GM18505 (cell line): ENCODE measurements around the gene CDH9.

Experiments
- ATAC-seq: cut with Tn5 transposase; IDR thresholded peaks from one replicate; pipeline ENCODE4 v1.9.1; 2021; ENCODE audit not compliant: unreplicated experiment
- POLR2A ChIP-seq: IDR thresholded peaks from 4 replicates; pipeline ENCODE4 v1.6.1; 2011; ENCODE audit warnings: borderline replicate concordance; ENCODE audit not compliant: insufficient read depth, insufficient read length; ENCODE audit errors: extremely low read depth

The CDH9 gene, protein sequence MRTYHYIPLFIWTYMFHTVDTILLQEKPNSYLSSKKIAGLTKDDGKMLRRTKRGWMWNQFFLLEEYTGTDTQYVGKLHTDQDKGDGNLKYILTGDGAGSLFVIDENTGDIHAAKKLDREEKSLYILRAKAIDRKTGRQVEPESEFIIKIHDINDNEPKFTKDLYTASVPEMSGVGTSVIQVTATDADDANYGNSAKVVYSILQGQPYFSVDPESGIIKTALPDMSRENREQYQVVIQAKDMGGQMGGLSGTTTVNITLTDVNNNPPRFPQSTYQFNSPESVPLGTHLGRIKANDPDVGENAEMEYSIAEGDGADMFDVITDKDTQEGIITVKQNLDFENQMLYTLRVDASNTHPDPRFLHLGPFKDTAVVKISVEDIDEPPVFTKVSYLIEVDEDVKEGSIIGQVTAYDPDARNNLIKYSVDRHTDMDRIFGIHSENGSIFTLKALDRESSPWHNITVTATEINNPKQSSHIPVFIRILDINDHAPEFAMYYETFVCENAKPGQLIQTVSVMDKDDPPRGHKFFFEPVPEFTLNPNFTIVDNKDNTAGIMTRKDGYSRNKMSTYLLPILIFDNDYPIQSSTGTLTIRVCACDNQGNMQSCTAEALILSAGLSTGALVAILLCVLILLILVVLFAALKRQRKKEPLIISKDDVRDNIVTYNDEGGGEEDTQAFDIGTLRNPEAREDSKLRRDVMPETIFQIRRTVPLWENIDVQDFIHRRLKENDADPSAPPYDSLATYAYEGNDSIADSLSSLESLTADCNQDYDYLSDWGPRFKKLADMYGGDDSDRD

DNA sequence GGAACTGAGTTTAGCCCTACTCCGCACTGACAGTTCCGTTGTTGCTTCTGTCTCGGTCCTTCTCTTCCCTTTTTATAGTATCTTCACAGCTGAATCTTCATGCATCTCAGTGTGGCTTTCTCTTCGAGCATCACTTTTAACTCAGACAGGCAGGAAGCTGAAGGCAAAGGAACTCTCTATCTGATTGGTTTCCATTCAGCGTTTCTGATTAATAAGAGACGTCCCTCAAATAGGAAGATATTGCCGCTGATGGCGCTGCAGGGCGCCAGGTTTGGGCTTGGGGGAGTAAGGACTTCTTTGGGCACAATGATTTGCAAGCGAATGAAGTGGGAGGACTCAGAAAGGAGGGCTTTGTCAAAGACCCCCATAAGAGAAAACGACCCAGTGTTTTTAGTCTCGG lies at the start of gene CDH9:
Gene CDH9 (minus strand): TSS at position 111 of the 400 bp plus-strand sequence. CDS start 50,253 bp downstream, outside the sequence.
- no peak for ATAC-seq
- no peak for TF ChIP-seq POLR2A

DNA sequence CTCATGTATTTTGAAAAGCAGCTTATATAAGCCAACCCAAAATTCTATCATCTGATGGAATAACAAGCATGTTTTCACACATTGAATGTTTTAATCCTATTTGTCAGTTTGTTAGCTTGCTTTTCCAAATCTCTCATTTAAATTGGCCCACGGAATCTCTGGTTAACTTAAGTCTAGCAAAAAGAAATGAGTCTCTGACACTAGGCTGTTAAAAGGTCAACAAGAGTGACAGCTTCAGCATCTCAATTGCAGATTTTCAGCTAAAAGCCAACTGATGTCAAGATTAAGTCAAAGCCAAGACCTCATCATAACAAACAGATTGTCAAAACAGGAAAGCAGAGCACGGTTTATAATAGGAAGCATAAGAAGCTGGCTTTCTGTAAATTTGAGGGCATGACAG lies 49.4 kb upstream of the CDH9 start:
- no peak for TF ChIP-seq POLR2A

DNA sequence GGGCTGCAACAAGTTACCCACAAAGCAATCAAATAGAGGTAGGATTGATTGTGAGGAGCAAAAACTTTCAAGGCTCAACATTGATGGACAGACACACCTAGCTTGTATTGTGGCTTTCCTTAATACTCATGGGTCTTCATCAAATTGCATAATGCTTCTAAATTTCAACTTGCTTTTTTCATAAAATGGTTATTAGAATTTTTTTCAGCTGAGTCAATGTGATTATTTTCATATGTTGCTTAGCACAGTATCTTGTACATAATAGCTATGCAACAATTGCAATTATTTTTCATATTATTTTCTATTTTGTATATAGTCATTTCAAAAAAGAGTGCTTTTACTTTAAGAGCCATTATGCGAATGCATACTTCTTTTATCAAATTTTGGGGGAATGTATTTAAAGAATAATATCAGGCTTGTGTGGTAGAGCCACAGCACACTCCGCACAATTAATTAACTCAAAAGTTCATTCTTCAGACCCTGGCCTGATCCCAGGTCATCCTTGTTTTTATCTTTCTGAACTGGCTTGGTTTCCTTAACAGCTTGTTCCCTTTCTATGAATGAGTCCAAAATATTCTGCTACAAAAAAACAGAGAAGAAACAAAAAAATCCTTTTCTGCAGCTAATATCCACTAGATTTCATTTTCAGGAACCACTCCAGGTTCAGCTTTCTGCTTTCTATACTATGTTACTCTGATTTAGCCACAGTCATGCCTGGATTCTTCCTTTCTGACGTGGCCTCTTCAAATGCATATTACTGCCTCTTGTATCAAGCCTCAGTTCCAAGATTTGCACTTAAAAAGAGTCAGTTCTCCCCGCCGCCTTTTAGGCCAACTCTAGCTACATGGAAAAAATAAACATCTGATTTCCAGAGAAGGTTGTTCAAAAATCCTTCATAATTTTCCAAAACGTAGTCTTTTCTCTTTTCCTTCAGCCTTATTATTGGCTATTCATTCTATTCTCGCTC lies 45.3 kb upstream of the CDH9 start:
- ATAC-seq: no peak
- no peak for TF ChIP-seq POLR2A

More for the DNA sequence above, 49.4 kb upstream of the CDH9 start:
- no peak for ATAC-seq

DNA sequence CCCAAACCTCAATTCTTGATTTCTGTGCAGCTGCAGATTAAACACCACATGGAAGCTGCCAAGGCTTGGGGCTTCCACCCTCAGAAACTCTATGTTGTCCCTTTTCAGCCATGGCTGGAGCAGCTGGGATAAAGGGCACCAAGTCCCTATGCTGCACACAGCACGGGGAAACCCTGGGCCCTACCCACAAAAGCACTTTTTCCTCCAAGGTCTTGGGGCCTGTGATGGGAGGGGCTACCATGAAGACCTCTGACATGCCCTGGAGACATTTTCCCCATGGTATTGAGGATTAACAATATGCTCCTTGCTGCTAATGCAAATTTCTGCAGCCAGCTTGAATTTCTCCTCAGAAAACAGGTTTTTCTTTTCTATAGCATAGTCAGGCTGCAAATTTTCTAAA lies 41.8 kb upstream of the CDH9 start:
- TF ChIP-seq POLR2A: no peak
- ATAC-seq: no peak

DNA sequence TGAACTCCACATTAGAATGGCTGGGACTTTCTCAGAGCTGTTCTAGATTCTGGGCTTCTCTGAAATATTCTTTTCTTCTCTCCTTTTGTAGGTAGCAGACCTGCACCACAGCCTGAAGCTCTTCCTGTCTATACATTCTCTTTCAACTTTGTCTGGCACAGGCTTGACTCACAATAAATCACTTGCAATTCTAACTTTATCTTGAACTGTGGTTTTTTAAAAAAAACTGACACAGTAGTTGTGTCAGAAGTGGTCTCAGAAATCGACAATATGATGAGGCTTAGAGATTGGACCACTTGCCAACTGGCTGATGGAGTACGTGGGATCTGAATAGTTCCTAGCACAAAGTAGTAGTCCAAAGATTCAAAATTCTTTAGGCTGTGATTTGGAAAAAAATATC lies 24.1 kb upstream of the CDH9 start:
- no peak for TF ChIP-seq POLR2A
- no peak for ATAC-seq

DNA sequence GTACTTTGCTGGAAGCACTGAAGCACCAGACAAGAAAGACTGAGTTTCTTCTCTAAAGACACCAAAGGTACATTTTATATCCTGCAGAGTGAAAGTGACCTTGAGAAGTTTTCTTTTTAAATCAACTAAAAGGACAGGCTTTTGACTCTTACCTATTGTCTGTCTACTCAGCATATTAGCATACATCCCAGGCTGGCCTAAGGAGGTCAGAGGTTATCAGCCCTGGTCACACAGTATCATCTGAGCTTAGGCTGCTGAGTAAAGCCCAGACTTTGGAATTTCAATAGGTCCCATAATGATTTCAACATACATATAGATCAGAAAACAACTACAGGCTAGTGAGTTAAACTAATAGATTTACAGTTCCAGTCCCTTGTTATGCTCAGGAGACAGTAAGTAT lies 10.1 kb upstream of the CDH9 start:
- ATAC-seq: no peak
- no peak for TF ChIP-seq POLR2A

DNA sequence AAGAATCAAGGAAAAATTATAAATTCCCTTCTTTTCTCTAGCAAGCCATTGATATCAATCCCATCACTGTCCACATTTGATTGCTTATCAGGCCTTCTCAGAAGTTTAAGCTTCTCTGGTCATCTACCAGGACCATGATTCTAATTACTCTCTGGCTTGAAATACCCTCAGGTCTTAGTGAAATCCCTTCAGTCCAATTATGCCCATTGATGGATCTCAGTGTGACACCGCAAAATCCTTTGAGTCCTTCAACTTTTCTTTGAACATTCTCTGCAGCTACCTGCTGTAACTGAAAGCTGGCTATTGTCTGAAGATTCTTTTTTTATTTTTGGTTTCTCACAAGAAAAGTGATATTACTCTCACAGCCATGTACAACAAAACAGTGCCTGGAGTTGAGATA lies 3.0 kb upstream of the CDH9 start:
- no peak for ATAC-seq
- no peak for TF ChIP-seq POLR2A

DNA sequence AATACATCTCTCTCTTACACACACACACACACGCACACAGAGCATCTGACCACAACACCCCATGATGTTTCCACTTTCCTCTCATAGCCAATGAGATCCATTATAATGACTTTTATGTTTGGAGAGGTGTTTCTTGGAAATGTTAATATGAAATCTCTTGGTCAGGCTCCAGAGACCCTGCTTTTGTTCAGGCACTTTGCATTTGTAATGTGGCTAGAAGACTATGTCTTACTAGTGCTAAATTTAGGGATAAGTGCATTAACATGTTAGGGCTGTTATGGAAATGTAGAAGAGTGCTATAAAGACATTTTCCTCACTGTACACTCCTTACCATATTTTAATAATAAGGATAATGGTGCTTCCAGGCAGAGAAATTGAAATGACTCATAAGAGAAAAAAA lies 3.8 kb downstream of the CDH9 start:
- TF ChIP-seq POLR2A: no peak
- ATAC-seq: no peak

DNA sequence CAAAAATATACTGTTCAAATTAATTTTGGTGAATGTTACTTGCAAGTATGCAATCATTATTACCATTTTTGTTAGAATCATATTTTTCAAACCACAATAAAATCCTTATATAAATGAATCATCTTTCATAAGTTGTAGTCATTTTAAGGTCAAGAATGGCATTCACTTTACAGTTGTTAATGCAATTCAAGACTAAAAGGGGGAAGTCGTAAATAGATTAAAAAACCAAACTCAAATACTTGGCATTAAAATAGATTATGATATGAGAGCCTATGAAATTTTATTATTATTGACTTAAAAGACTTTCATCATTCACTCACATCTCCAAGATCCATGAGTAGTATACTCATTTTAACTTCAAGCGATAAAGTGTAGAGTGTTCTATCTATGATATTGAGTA lies 11.6 kb downstream of the CDH9 start:
- TF ChIP-seq POLR2A: no peak
- no peak for ATAC-seq

DNA sequence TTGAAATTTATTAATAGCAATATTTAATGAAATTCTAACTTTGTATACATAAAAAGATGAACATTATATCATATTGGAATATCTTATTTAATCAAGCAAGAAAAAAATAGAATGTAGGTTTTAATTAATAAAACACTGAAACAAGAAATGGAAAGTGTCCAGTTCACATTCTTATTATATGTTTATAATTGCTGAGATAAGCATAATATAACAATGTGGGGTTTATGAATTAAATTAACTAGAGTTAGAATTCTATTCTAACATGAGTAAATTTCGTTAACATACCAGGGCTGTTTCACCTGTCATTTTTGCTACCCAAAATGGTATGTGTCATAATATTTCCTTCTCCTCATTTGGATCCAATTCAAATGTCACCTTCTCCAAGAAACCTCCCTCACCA lies 12.3 kb downstream of the CDH9 start:
- no peak for TF ChIP-seq POLR2A
- ATAC-seq: no peak

DNA sequence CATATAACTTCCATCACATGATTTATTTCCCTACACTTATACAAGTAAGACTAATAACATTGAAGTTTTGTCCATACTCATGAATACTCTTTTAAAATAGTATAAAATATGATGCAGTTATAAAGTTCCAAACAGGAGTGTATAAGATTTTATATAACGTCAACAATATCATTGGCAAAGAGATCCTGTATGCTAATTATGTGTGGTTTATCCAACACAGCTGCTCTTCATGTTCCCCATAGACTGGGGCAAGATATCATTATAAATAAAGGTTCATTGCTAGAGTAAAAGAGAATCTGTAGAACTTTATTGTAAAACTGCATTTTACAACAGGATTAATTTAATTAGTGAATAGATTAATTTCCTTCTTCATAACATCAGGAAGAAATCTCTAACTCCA lies 16.9 kb downstream of the CDH9 start:
- ATAC-seq: no peak
- TF ChIP-seq POLR2A: no peak

DNA sequence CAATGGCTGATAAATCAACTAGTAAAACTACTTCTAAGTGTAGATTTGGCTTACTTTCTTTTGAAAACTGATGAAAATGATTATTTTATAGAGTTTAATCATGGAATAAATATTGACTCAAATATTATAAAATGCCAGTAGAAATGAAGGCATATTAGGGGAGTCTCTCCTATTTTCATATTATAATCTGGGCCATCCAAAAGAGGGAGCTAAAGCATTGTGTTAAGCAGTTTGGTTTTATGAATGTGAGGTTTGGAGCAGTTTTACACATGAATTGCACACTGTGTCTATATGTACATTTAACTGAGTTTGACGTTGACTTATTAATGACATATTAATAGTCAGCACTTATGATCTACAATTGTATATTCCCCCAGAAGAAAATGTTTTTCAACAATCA lies 17.4 kb downstream of the CDH9 start:
- no peak for ATAC-seq
- TF ChIP-seq POLR2A: no peak

DNA sequence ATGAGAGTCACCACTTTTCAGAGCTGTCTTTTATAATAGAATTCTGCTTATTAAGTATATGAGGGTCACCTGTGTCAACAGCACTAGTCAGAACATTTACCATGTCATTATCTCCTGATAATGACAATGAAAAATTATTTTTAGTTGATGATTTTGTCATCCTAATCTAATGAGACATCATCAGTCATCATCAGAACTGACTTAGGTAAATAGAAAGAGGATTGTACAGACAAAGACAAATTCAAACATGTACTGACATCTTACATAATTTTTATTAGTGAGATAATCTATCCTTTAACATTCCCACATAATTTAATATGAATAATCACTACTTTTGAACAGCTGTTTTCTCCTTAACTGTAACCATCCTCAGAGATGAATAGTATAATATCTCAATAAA lies 22.6 kb downstream of the CDH9 start:
- TF ChIP-seq POLR2A: no peak
- ATAC-seq: no peak
